ENCODE results near the gene PIP4P1.

GRCh38 chr14:20489093-20489994 is 28.1 kb upstream of the PIP4P1 start:
- TF ChIP-seq ZNF423 (tag by site-specific recombination; IDR thresholded peaks at IDR 0.05), result no peak
- TF ChIP-seq, protein P1, sequence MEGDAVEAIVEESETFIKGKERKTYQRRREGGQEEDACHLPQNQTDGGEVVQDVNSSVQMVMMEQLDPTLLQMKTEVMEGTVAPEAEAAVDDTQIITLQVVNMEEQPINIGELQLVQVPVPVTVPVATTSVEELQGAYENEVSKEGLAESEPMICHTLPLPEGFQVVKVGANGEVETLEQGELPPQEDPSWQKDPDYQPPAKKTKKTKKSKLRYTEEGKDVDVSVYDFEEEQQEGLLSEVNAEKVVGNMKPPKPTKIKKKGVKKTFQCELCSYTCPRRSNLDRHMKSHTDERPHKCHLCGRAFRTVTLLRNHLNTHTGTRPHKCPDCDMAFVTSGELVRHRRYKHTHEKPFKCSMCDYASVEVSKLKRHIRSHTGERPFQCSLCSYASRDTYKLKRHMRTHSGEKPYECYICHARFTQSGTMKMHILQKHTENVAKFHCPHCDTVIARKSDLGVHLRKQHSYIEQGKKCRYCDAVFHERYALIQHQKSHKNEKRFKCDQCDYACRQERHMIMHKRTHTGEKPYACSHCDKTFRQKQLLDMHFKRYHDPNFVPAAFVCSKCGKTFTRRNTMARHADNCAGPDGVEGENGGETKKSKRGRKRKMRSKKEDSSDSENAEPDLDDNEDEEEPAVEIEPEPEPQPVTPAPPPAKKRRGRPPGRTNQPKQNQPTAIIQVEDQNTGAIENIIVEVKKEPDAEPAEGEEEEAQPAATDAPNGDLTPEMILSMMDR (tag by site-specific recombination; IDR thresholded peaks at IDR 0.05), result no peak
- TF ChIP-seq GLI2 (tag by site-specific recombination; IDR thresholded peaks at IDR 0.05; ENCODE audit: borderline replicate concordance, low read depth), result no peak
- TF ChIP-seq ZNF274 (IDR thresholded peaks at IDR 0.05; ENCODE audit: low read length), result no peak
- TF ChIP-seq ZNF274 (tag by site-specific recombination; IDR thresholded peaks at IDR 0.05; ENCODE audit: borderline replicate concordance), result no peak
- TF ChIP-seq ZNF146 (tag by site-specific recombination; IDR thresholded peaks at IDR 0.05), result no peak
- TF ChIP-seq ZNF777 (tag by site-specific recombination; IDR thresholded peaks at IDR 0.05; ENCODE audit: borderline replicate concordance), result no peak
- TF ChIP-seq AEBP2 (tag by site-specific recombination; IDR thresholded peaks at IDR 0.05; ENCODE audit: borderline replicate concordance), result no peak
- no peak for TF ChIP-seq KLF1 (tag by site-specific recombination; IDR thresholded peaks at IDR 0.05)
- TF ChIP-seq ZNF184 (tag by site-specific recombination; IDR thresholded peaks at IDR 0.05), result no peak
